ENCODE measurements around the gene ZMIZ1. TPM values are rescaled to one million over a fixed set of nuclear protein-coding genes. Genes with fewer than 3 reads are reported as not detected.

ZMIZ1 gene
- total RNA-seq, 1 experiment from 2014 or later = 42.3 TPM

GRCh38 chr10:79349766-79350406 lies 281.1 kb downstream of the ZMIZ1 start:
- intact Hi-C loops (cut with micrococcal nuclease; ENCODE audit: unreplicated experiment) = no loop called here
- no peak overlapping the region for H3K4me3 Mint-ChIP-seq (ENCODE audit: unreplicated experiment)
- peak overlapping the region; percentile 8 for H3K27ac Mint-ChIP-seq (ENCODE audit: unreplicated experiment)
- Histone ChIP-seq H3K4me1 (no peaks in the 10 kb centered on the region; the same call in 1 of the 2 replicates), H3K27me3 (replicated peaks; ENCODE audit: control insufficient read depth, insufficient read depth, low read length) (no peaks in the 10 kb centered on the region), H3K4me3 (ENCODE audit: low read depth, low read length) (no peak overlapping the region), H3K9me3 (no peaks in the 10 kb centered on the region), H3K36me3 (ENCODE audit: control insufficient read depth, insufficient read depth, low read length) (peaks cover 22% of the 10 kb centered on the region)
- POLR2A ChIA-PET = no interaction called here
- H3K27me3 Mint-ChIP-seq (ENCODE audit: insufficient read depth, unreplicated experiment) = no peaks in the 10 kb centered on the region
- peaks cover 72% of the 10 kb centered on the region for H3K36me3 Mint-ChIP-seq (ENCODE audit: insufficient read depth, unreplicated experiment)
- no peak for TF ChIP-seq CTCF (IDR thresholded peaks at IDR 0.05; ENCODE audit: insufficient read depth in 1 of 2, low read depth in 1 of 2, low read length in 1 of 2, severe bottlenecking in 1 of 2, unreplicated experiment in 1 of 2)
- H3K9me3 Mint-ChIP-seq (ENCODE audit: unreplicated experiment) = no peaks in the 10 kb centered on the region
- no TSS peak for BruUV-seq (replicated peaks)
- H3K4me1 Mint-ChIP-seq (ENCODE audit: low read depth, unreplicated experiment) = no peaks in the 10 kb centered on the region
- CTCF ChIA-PET = no interaction called here
- DNase-seq = no peak

- POLR2A ChIA-PET = no interaction called here
- Mint-ChIP-seq H3K9me3 (ENCODE audit: unreplicated experiment) (no peaks in the 10 kb centered on the region), H3K4me3 (ENCODE audit: unreplicated experiment) (no peak overlapping the region), H3K27me3 (ENCODE audit: insufficient read depth, unreplicated experiment) (no peaks in the 10 kb centered on the region), H3K4me1 (ENCODE audit: low read depth, unreplicated experiment) (no peaks in the 10 kb centered on the region), H3K36me3 (ENCODE audit: insufficient read depth, unreplicated experiment) (peaks cover 79% of the 10 kb centered on the region), H3K27ac (ENCODE audit: unreplicated experiment) (no peak overlapping the region)
- TF ChIP-seq CTCF (IDR thresholded peaks at IDR 0.05; ENCODE audit: insufficient read depth in 1 of 2, low read depth in 1 of 2, low read length in 1 of 2, severe bottlenecking in 1 of 2, unreplicated experiment in 1 of 2) = no peak
- no peaks in the 10 kb centered on the region for H3K9me3 ChIP-seq
- peaks cover 22% of the 10 kb centered on the region for H3K36me3 ChIP-seq (ENCODE audit: control insufficient read depth, insufficient read depth, low read length)
- no peaks in the 10 kb centered on the region for H3K27me3 ChIP-seq (replicated peaks; ENCODE audit: control insufficient read depth, insufficient read depth, low read length)
- DNase-seq = no peak
- CTCF ChIA-PET = no interaction called here
- no peaks in the 10 kb centered on the region; the same call in 1 of the 2 replicates for H3K4me1 ChIP-seq
- BruUV-seq (replicated peaks) = no TSS peak
- no peak overlapping the region for H3K4me3 ChIP-seq (ENCODE audit: low read depth, low read length)
- intact Hi-C loops (cut with micrococcal nuclease; ENCODE audit: unreplicated experiment) = no loop called here
Observed at GRCh38 chr10:79350407-79351154, 281.8 kb downstream of the ZMIZ1 start.

- TF ChIP-seq CTCF (IDR thresholded peaks at IDR 0.05; ENCODE audit: insufficient read depth in 1 of 2, low read depth in 1 of 2, low read length in 1 of 2, severe bottlenecking in 1 of 2, unreplicated experiment in 1 of 2) = no peak
- Mint-ChIP-seq H3K36me3 (ENCODE audit: insufficient read depth, unreplicated experiment) (peaks cover 87% of the 10 kb centered on the region), H3K9me3 (ENCODE audit: unreplicated experiment) (no peaks in the 10 kb centered on the region), H3K4me3 (ENCODE audit: unreplicated experiment) (no peak overlapping the region), H3K4me1 (ENCODE audit: low read depth, unreplicated experiment) (no peaks in the 10 kb centered on the region), H3K27me3 (ENCODE audit: insufficient read depth, unreplicated experiment) (no peaks in the 10 kb centered on the region), H3K27ac (ENCODE audit: unreplicated experiment) (no peak overlapping the region)
- intact Hi-C loops (cut with micrococcal nuclease; ENCODE audit: unreplicated experiment) = no loop called here
- POLR2A ChIA-PET = no interaction called here
- H3K36me3 ChIP-seq (ENCODE audit: control insufficient read depth, insufficient read depth, low read length) = peaks cover 22% of the 10 kb centered on the region
- H3K4me1 ChIP-seq = no peaks in the 10 kb centered on the region; the same call in 1 of the 2 replicates
- no peaks in the 10 kb centered on the region for H3K9me3 ChIP-seq
- no peak for DNase-seq
- BruUV-seq (replicated peaks) = no TSS peak
- no peak overlapping the region for H3K4me3 ChIP-seq (ENCODE audit: low read depth, low read length)
- CTCF ChIA-PET = no interaction called here
- H3K27me3 ChIP-seq (replicated peaks; ENCODE audit: control insufficient read depth, insufficient read depth, low read length) = no peaks in the 10 kb centered on the region
Observed at GRCh38 chr10:79351332-79351731, 282.6 kb downstream of the ZMIZ1 start.

All from Caco-2 (cell line).